IMR-90 (cell line): ENCODE measurements around the gene LNX1. TPM values are rescaled to one million over a fixed set of nuclear protein-coding genes. Genes with fewer than 3 reads are reported as not detected.

Source experiments
- ATAC-seq: fragments of 200-7000 bp; cut with Tn5 transposase; 2 replicates; pipeline ENCODE4 v1.9.1; 2020; ENCODE audit warnings: low read depth, mild to moderate bottlenecking, moderate library complexity
- BruUV-seq: library from RNA; stranded (reverse); fragments of 400-500 nt; replicated peaks from 2 replicates; lab custom pipeline; 2021; lab: Mats Ljungman, UMichigan
- CTCF ChIA-PET: fragments of 300-600 bp; formaldehyde crosslinking; extraction: SDS; loops from one replicate; lab custom pipeline; 2021; ENCODE audit warnings: antibody characterized with exemption; lab: Yijun Ruan, JAX
- POLR2A ChIA-PET: fragments of 300-600 bp; sonication (Branson Sonifier 250); formaldehyde crosslinking; loops from one replicate; lab custom pipeline; 2022; ENCODE audit warnings: antibody characterized with exemption; ENCODE audit not compliant: unreplicated experiment; lab: Charles Lee
- DNase-seq: peaks from one replicate; pipeline ENCODE4 v3.0.0; 2013
- H2AFZ ChIP-seq: replicated peaks from 2 replicates; pipeline ENCODE3; 2013; ENCODE audit warnings: low read length, mild to moderate bottlenecking; ENCODE audit not compliant: poor library complexity
- H2AK5ac ChIP-seq: 2 replicates; pipeline ENCODE4 v1.6.1; 2013; ENCODE audit warnings: low read depth, low read length, inconsistent platforms
- H2AK9ac ChIP-seq: replicated peaks from 2 replicates; pipeline ENCODE3; 2013; ENCODE audit warnings: mild to moderate bottlenecking, low read depth, low read length, moderate library complexity; ENCODE audit not compliant: poor library complexity
- H2BK120ac ChIP-seq: 2 replicates; pipeline ENCODE4 v1.6.1; 2013; ENCODE audit warnings: low read depth, low read length, inconsistent platforms
- H2BK15ac ChIP-seq: 3 replicates; pipeline ENCODE4 v1.6.1; 2013; ENCODE audit warnings: low read depth, low read length, inconsistent platforms
- H2BK20ac ChIP-seq: 2 replicates; pipeline ENCODE4 v1.6.1; 2013; ENCODE audit warnings: low read depth, mild to moderate bottlenecking, inconsistent platforms, low read length, moderate library complexity
- H2BK5ac ChIP-seq: 2 replicates; pipeline ENCODE4 v1.6.1; 2013; ENCODE audit warnings: mild to moderate bottlenecking, low read depth, low read length, inconsistent platforms; ENCODE audit not compliant: poor library complexity, severe bottlenecking
- H3K14ac ChIP-seq: replicated peaks from 2 replicates; pipeline ENCODE4 v1.6.1; 2013; ENCODE audit warnings: low read depth, low read length, inconsistent platforms
- H3K18ac ChIP-seq: 2 replicates; pipeline ENCODE4 v1.6.1; 2013; ENCODE audit warnings: low read depth, low read length, control low read depth
- H3K23ac ChIP-seq: 2 replicates; pipeline ENCODE4 v1.6.1; 2013; ENCODE audit warnings: low read depth, low read length, inconsistent platforms
- H3K27ac ChIP-seq: 2 replicates; pipeline ENCODE4 v1.5.1; 2013; ENCODE audit warnings: mild to moderate bottlenecking, control low read depth, low read length; ENCODE audit not compliant: insufficient read depth
- H3K27me3 ChIP-seq: 2 replicates; pipeline ENCODE4 v1.6.1; 2013; ENCODE audit warnings: low read length; ENCODE audit not compliant: control insufficient read depth, insufficient read depth
- H3K36me3 ChIP-seq: 2 replicates; pipeline ENCODE4 v1.6.1; 2013; ENCODE audit warnings: low read length, mixed read lengths; ENCODE audit not compliant: control insufficient read depth, insufficient read depth
- H3K4ac ChIP-seq: 2 replicates; pipeline ENCODE4 v1.6.1; 2013; ENCODE audit warnings: low read depth, low read length, inconsistent platforms
- H3K4me1 ChIP-seq: 2 replicates; pipeline ENCODE4 v1.6.1; 2013; ENCODE audit warnings: low read length, mixed read lengths; ENCODE audit not compliant: control insufficient read depth, insufficient read depth
- H3K4me2 ChIP-seq: 2 replicates; pipeline ENCODE4 v1.6.1; 2013; ENCODE audit warnings: low read depth, mild to moderate bottlenecking, control low read depth, low read length, moderate library complexity
- H3K4me3 ChIP-seq: 2 replicates; pipeline ENCODE4 v1.5.1; 2013; ENCODE audit warnings: low read depth, mild to moderate bottlenecking, control low read depth, low read length, moderate library complexity; ENCODE audit not compliant: insufficient read depth
- H3K56ac ChIP-seq: 2 replicates; pipeline ENCODE4 v1.6.1; 2013; ENCODE audit warnings: low read length, inconsistent platforms; ENCODE audit not compliant: insufficient read depth; ENCODE audit errors: extremely low read depth
- H3K79me1 ChIP-seq, 2 experiments: 2 replicates each; pipeline ENCODE4 v1.6.1; 2013; ENCODE audit warnings: low read length in 2 of 2, inconsistent platforms in 1 of 2, low read depth in 1 of 2
- H3K9ac ChIP-seq: 2 replicates; pipeline ENCODE4 v1.6.1; 2013; ENCODE audit warnings: low read depth, low read length, control low read depth
- H3K9me1 ChIP-seq: 2 replicates; pipeline ENCODE4 v1.6.1; 2013; ENCODE audit warnings: low read length, inconsistent platforms; ENCODE audit not compliant: insufficient read depth
- H3K9me3 ChIP-seq: 2 replicates; pipeline ENCODE4 v1.6.1; 2013; ENCODE audit warnings: low read length; ENCODE audit not compliant: control insufficient read depth, insufficient read depth
- H4K20me1 ChIP-seq: 2 replicates; pipeline ENCODE4 v1.6.1; 2013; ENCODE audit warnings: low read length, inconsistent platforms; ENCODE audit not compliant: insufficient read depth
- H4K5ac ChIP-seq: 2 replicates; pipeline ENCODE4 v1.6.1; 2013; ENCODE audit warnings: mild to moderate bottlenecking, low read depth, low read length, control low read depth
- H4K8ac ChIP-seq, 2 experiments: 2 replicates each; pipeline ENCODE4 v1.6.1; 2013; ENCODE audit warnings: low read depth in 2 of 2, low read length in 2 of 2, control low read depth in 1 of 2, inconsistent platforms in 1 of 2
- H4K91ac ChIP-seq: 2 replicates; pipeline ENCODE4 v1.6.1; 2013; ENCODE audit warnings: low read depth, low read length, inconsistent platforms; ENCODE audit not compliant: insufficient read depth
- CEBPB ChIP-seq: IDR thresholded peaks from 2 replicates; pipeline ENCODE4 v1.6.1; 2012; ENCODE audit warnings: low read depth, low read length, improper control_type of control experiment
- MAZ ChIP-seq: IDR thresholded peaks from 2 replicates; pipeline ENCODE4 v1.6.1; 2012; ENCODE audit warnings: low read depth, mild to moderate bottlenecking, low read length, improper control_type of control experiment, moderate library complexity, borderline replicate concordance
- MXI1 ChIP-seq: IDR thresholded peaks from 2 replicates; pipeline ENCODE4 v1.6.1; 2012; ENCODE audit warnings: low read depth, mild to moderate bottlenecking, low read length, moderate library complexity, borderline replicate concordance
- POLR2A ChIP-seq: IDR thresholded peaks from 2 replicates; pipeline ENCODE4 v1.6.1; 2012; ENCODE audit warnings: mild to moderate bottlenecking, low read depth, low read length
- RCOR1 ChIP-seq: IDR thresholded peaks from 2 replicates; pipeline ENCODE4 v1.6.1; 2012; ENCODE audit warnings: mild to moderate bottlenecking, low read length, improper control_type of control experiment; ENCODE audit not compliant: insufficient replicate concordance
- WGBS, 2 experiments: methylation state at CpG; one replicate each; pipeline versions ENCODE4 v1.1.5 to v1.1.7; 2013; ENCODE audit warnings: missing lambda C conversion rate in 2 of 2; ENCODE audit not compliant: insufficient read length in 1 of 2; ENCODE audit errors: extremely low coverage in 2 of 2; 5-methylcytosine and 5-hydroxymethylcytosine counted together
- dilution Hi-C: fragments of 300-500 bp; cut with HindIII; formaldehyde crosslinking; loops from one replicate; pipeline ENCODE4 v1.14.3; 2018; ENCODE audit warnings: low sequenced_read_pairs; ENCODE audit not compliant: unreplicated experiment
- in situ Hi-C: fragments of 300-500 bp; cut with MboI; formaldehyde crosslinking; loops from 3 replicates; pipeline ENCODE4 v1.14.3; 2019; ENCODE audit warnings: low sequenced_read_pairs, inconsistent platforms, mixed read lengths
- intact Hi-C: fragments of 100-400 bp; cut with micrococcal nuclease; formaldehyde crosslinking; loops from 2 replicates; pipeline ENCODE4 v1.10.0; 2022
- polyA plus RNA-seq, 3 experiments: library from polyadenylated mRNA; depleted of rRNA; stranded (reverse); fragments of >200 nt; gene quantifications; 2 replicates each; pipeline ENCODE4 v1.2.3, GENCODE V29; 2012; ENCODE audit warnings: low replicate concordance in 1 of 3
- total RNA-seq: library from RNA; depleted of rRNA; stranded (reverse); fragments of >200 nt; gene quantifications from 2 replicates; pipeline ENCODE4 v1.2.3, GENCODE V29; 2012

LNX1 gene
- total and polyA plus RNA-seq, 2 of the 4 experiments (the other 2 are of a cell fraction), result 0.15 to 0.36 TPM

- peak overlapping the region; percentile 74 for H3K9ac ChIP-seq
- no peaks in the 10 kb centered on the region; a peak in 1 of 4 replicates for H3K79me1 ChIP-seq
- peak overlapping the region; percentile 94 for H2BK5ac ChIP-seq
- peak overlapping the region; percentile 99 for H2BK20ac ChIP-seq
- POLR2A ChIA-PET, result no interaction called here
- no peaks in the 10 kb centered on the region for H4K20me1 ChIP-seq
- peaks cover 32% of the 10 kb centered on the region for H3K4me1 ChIP-seq
- dilution Hi-C loops, result no loop called here
- BruUV-seq, result no TSS peak
- CTCF ChIA-PET, result interaction anchor here (0.6 to 1.4 kb wide), 2 partner anchors 98 to 568 kb away, joined by 3 to 4 read pairs; no protein-coding TSS in a partner anchor
- peak; percentile 9 for ATAC-seq
- peak overlapping the region; percentile 89 for H2AK9ac ChIP-seq
- peak overlapping the region; percentile 99 for H2BK120ac ChIP-seq
- intact Hi-C loops, result loop anchor here (2.0 to 5.0 kb wide), 6 partner anchors 84 to 651 kb away; partner anchors contain the start of gene PDGFRA
- DNase-seq, result no peak
- H2BK15ac ChIP-seq, result peak overlapping the region; percentile 98; the same call in 2 of the 3 replicates
- no peaks in the 10 kb centered on the region for H3K36me3 ChIP-seq
- H2AFZ ChIP-seq, result peak overlapping the region; percentile 80
- H3K4ac ChIP-seq, result peak overlapping the region; percentile 99
- H3K56ac ChIP-seq, result peak overlapping the region; percentile 89
- in situ Hi-C loops, result no loop called here
- H3K9me3 ChIP-seq, result no peaks in the 10 kb centered on the region; the same call in 1 of the 2 replicates
- peak overlapping the region; percentile 90 for H3K23ac ChIP-seq
- peak overlapping the region; percentile 97 for H2AK5ac ChIP-seq
- peak overlapping the region; percentile 94 to 96 for H4K8ac ChIP-seq
- peak overlapping the region; percentile 99 for H3K18ac ChIP-seq
- peak overlapping the region; percentile 98 for H3K27ac ChIP-seq
- peak overlapping the region; percentile 94 for H3K14ac ChIP-seq
- H3K4me2 ChIP-seq, result peak overlapping the region; percentile 23; the same call in 1 of the 2 replicates
- H4K5ac ChIP-seq, result peak overlapping the region; percentile 99
- no peak for TF ChIP-seq CEBPB
- no peak for TF ChIP-seq RCOR1
- no peak for TF ChIP-seq MXI1
- TF ChIP-seq POLR2A, result no peak
- TF ChIP-seq MAZ, result no peak
- H3K27me3 ChIP-seq, result no peaks in the 10 kb centered on the region
- peak overlapping the region; percentile 98 for H4K91ac ChIP-seq
- H3K9me1 ChIP-seq, result peaks cover 20% of the 10 kb centered on the region
- H3K4me3 ChIP-seq, result no peak overlapping the region
- no CpG with 5 or more reads among the region's 9 CpGs for whole genome bisulfite sequencing, 2 experiments
Measured at GRCh38 chr4:53576071-53576617, 15.1 kb downstream of the LNX1 start.
